IMR-90 (cell line): ENCODE data around the gene ABCA4.

ENCODE experiments used
- BHLHE40 ChIP-seq: fragments of 150-350 bp; IDR thresholded peaks from 2 replicates; pipeline ENCODE4 v1.6.1; 2016; ENCODE audit warnings: mild to moderate bottlenecking, low read depth, low read length
- CEBPB ChIP-seq: IDR thresholded peaks from 2 replicates; pipeline ENCODE4 v1.6.1; 2012; ENCODE audit warnings: low read depth, low read length, improper control_type of control experiment
- CHD1 ChIP-seq: IDR thresholded peaks from 2 replicates; pipeline ENCODE4 v1.6.1; 2012; ENCODE audit warnings: low read depth, low read length, improper control_type of control experiment
- FOS ChIP-seq: fragments of 150-350 bp; IDR thresholded peaks from 2 replicates; pipeline ENCODE4 v1.6.1; 2016; ENCODE audit warnings: low read depth, low read length
- MAFK ChIP-seq: IDR thresholded peaks from 2 replicates; pipeline ENCODE4 v1.6.1; 2012; ENCODE audit warnings: low read depth, low read length, improper control_type of control experiment
- MAZ ChIP-seq: IDR thresholded peaks from 2 replicates; pipeline ENCODE4 v1.6.1; 2012; ENCODE audit warnings: low read depth, mild to moderate bottlenecking, low read length, improper control_type of control experiment, moderate library complexity, borderline replicate concordance
- MXI1 ChIP-seq: IDR thresholded peaks from 2 replicates; pipeline ENCODE4 v1.6.1; 2012; ENCODE audit warnings: low read depth, mild to moderate bottlenecking, low read length, moderate library complexity, borderline replicate concordance
- POLR2A ChIP-seq: IDR thresholded peaks from 2 replicates; pipeline ENCODE4 v1.6.1; 2012; ENCODE audit warnings: mild to moderate bottlenecking, low read depth, low read length
- RAD21 ChIP-seq: IDR thresholded peaks from 2 replicates; pipeline ENCODE4 v1.6.1; 2012; ENCODE audit warnings: low read length, improper control_type of control experiment
- RCOR1 ChIP-seq: IDR thresholded peaks from 2 replicates; pipeline ENCODE4 v1.6.1; 2012; ENCODE audit warnings: mild to moderate bottlenecking, low read length, improper control_type of control experiment; ENCODE audit not compliant: insufficient replicate concordance
- RFX5 ChIP-seq: IDR thresholded peaks from 2 replicates; pipeline ENCODE4 v1.8.0; 2012; ENCODE audit warnings: low read depth, mild to moderate bottlenecking, low read length, moderate library complexity
- TF ChIP-seq, protein P1 (sequence below): conservative IDR thresholded peaks from 2 replicates; pipeline ENCODE4 v1.5.1; 2012; ENCODE audit warnings: mild to moderate bottlenecking, low read depth, low read length, improper control_type of control experiment
- TF ChIP-seq, protein P2 (sequence below): fragments of 150-350 bp; IDR thresholded peaks from 2 replicates; pipeline ENCODE4 v1.6.1; 2017; ENCODE audit warnings: mild to moderate bottlenecking, antibody characterized with exemption, low read length, low read depth

DNA sequence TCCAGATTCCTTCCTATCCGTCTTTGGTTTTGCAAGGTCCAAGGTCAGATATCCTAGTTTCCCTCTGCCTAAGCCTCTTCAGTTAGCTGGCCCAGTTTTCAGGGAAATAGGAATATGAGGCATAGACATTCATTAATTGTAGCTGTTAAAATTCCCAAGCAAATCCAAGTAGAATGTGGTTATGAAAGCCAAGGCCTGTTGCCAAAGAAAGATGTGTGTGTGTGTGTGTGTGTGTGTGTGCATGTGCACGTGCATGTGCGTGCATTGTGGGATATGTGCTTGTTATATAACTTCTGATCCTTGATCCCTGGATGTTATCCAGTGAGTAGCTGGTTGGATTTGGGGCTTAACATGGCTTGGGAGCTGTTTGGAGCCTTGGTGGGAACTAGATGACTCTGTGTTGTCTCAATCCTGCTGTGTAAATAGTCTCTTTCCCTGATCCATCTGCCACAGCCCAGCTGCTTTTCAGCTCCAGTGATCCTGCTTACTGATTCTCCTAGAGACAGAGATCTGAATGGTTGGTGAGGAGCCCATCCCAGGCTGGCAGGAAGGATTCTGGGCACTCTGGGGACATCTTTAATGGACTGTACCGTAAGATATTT, 141.1 kb downstream of the ABCA4 start:
- TF ChIP-seq, protein P1, sequence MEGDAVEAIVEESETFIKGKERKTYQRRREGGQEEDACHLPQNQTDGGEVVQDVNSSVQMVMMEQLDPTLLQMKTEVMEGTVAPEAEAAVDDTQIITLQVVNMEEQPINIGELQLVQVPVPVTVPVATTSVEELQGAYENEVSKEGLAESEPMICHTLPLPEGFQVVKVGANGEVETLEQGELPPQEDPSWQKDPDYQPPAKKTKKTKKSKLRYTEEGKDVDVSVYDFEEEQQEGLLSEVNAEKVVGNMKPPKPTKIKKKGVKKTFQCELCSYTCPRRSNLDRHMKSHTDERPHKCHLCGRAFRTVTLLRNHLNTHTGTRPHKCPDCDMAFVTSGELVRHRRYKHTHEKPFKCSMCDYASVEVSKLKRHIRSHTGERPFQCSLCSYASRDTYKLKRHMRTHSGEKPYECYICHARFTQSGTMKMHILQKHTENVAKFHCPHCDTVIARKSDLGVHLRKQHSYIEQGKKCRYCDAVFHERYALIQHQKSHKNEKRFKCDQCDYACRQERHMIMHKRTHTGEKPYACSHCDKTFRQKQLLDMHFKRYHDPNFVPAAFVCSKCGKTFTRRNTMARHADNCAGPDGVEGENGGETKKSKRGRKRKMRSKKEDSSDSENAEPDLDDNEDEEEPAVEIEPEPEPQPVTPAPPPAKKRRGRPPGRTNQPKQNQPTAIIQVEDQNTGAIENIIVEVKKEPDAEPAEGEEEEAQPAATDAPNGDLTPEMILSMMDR = no peak
- TF ChIP-seq FOS = no peak
- no peak for TF ChIP-seq RAD21
- no peak for TF ChIP-seq MAFK
- TF ChIP-seq RCOR1 = no peak
- TF ChIP-seq, protein P2, sequence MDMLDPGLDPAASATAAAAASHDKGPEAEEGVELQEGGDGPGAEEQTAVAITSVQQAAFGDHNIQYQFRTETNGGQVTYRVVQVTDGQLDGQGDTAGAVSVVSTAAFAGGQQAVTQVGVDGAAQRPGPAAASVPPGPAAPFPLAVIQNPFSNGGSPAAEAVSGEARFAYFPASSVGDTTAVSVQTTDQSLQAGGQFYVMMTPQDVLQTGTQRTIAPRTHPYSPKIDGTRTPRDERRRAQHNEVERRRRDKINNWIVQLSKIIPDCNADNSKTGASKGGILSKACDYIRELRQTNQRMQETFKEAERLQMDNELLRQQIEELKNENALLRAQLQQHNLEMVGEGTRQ = no peak
- no peak for TF ChIP-seq RFX5
- TF ChIP-seq POLR2A = no peak
- TF ChIP-seq CEBPB = no peak
- TF ChIP-seq CHD1 = no peak
- peak; percentile 79 for TF ChIP-seq BHLHE40
- TF ChIP-seq MXI1 = no peak
- no peak for TF ChIP-seq MAZ
